Ovary (tissue), 10 donors: Measurements from ENCODE around the gene CER1. TPM values are rescaled to one million over a fixed set of nuclear protein-coding genes. Genes with fewer than 3 reads are reported as not detected.
A peak's percentile ranks its signal among the peaks of the same experiment; 100 is the strongest.

Source experiments
- DNase-seq, 5 donors: peaks; one replicate each; pipeline ENCODE4 v3.0.0-alpha.2; 2019 to 2020
- H3K27ac ChIP-seq, 2 donors: fragments of 200-600 bp; one replicate each; pipeline versions ENCODE4 v1.5.1 to v1.8.0; 2019 to 2022
- H3K27me3 ChIP-seq: fragments of 200-600 bp; one replicate; pipeline ENCODE4 v1.8.0; 2022
- H3K36me3 ChIP-seq: fragments of 200-600 bp; sonication (generic); one replicate; pipeline ENCODE4 v1.5.1; 2019
- H3K4me1 ChIP-seq: one replicate; pipeline ENCODE4 v1.8.1; 2013; ENCODE audit warnings: mild to moderate bottlenecking, moderate library complexity; ENCODE audit not compliant: insufficient read depth
- H3K4me3 ChIP-seq: fragments of 200-600 bp; sonication (generic); one replicate; pipeline ENCODE4 v1.5.1; 2017
- H3K9me3 ChIP-seq, 2 donors: fragments of 200-600 bp in 1 of 2; sonication (generic) in 1 of 2; one replicate each; pipeline versions ENCODE4 v1.5.1 to v1.8.1; 2013 to 2019; ENCODE audit warnings: mild to moderate bottlenecking in 1 of 2, moderate library complexity in 1 of 2
- EP300 ChIP-seq: sonication (generic); formaldehyde crosslinking; IDR thresholded peaks from one replicate; pipeline ENCODE4 v1.6.1; 2017; ENCODE audit warnings: antibody characterized with exemption
- POLR2A ChIP-seq: fragments of 450-650 bp; IDR thresholded peaks from one replicate; pipeline ENCODE4 v1.6.1; 2017; ENCODE audit warnings: antibody characterized with exemption, mild to moderate bottlenecking, moderate library complexity
- WGBS, 3 donors: extraction: QIAGEN DNeasy Blood & Tissue Kit in 1 of 3; methylation state at CpG; one replicate each; pipeline versions ENCODE4 v1.1.5 to v1.1.7; 2013 to 2017; 5-methylcytosine and 5-hydroxymethylcytosine counted together
- intact Hi-C, 4 donors: fragments of 100-400 bp; cut with DNase I; formaldehyde crosslinking; loops; one replicate each; pipeline versions ENCODE4 v1.11.0 to v1.15.1; 2022 to 2023
- long read RNA-seq, 3 donors: library from polyadenylated mRNA in 2 of 3; unstranded in 2 of 3; transcript quantifications; one replicate each; pipeline ENCODE4 v2.0.0 and lab custom pipeline, GENCODE V29; 2021 to 2026
- polyA plus RNA-seq, 2 donors: library from polyadenylated mRNA; stranded (reverse); fragments of 200-250 nt in 1 of 2; fragments of 350-450 nt in 1 of 2; fragmentation: Illumina TruSeq in 1 of 2; extraction: RNeasy Lipid Tissue Mini Kit (QIAGEN cat#74804) in 1 of 2; gene quantifications; one replicate each; pipeline ENCODE4 v1.2.3, GENCODE V29; 2013 to 2014
- total RNA-seq, 7 donors: library from RNA; depleted of rRNA in 2 of 7; stranded (reverse); fragments of >200 nt in 2 of 7; fragmentation: NEBNext Ultra II Directional in 3 of 7; extraction: Animal tissue kit (Norgen Biotek cat#: 25700) in 3 of 7; gene quantifications; one replicate each; pipeline versions ENCODE4 v1.1.0 to v1.2.4, GENCODE V29; 2016 to 2023
- TF ChIP-seq, protein P1 (sequence below), 3 donors: fragments of 450-650 bp in 2 of 3; fragments of 200-600 bp in 1 of 3; IDR thresholded peaks; one replicate each; pipeline versions ENCODE4 v1.5.1 to v1.8.0; 2016 to 2022; ENCODE audit warnings: antibody characterized with exemption in 3 of 3, mild to moderate bottlenecking in 1 of 3
- donor health status: DM: no; HTN: no; CAD: no; lungs with moderate emphysema.
- donor health status: DM: no; HTN: no; CAD: no.
- donor health status: Bipolar disorder and iron deficiency.
- donor health status: DM: yes; HTN: yes; CAD: no.
- donor health status: DM: no; HTN: no; CAD: no.
- donor health status: DM: yes; HTN: yes; CAD: no.

Gene CER1, protein sequence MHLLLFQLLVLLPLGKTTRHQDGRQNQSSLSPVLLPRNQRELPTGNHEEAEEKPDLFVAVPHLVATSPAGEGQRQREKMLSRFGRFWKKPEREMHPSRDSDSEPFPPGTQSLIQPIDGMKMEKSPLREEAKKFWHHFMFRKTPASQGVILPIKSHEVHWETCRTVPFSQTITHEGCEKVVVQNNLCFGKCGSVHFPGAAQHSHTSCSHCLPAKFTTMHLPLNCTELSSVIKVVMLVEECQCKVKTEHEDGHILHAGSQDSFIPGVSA
- not detected for total RNA-seq
- polyA plus RNA-seq = not detected
- long read RNA-seq, donor 1 = 0 reads
- long read RNA-seq, donor 2 = 0 reads
- long read RNA-seq, donor 3 = 0 reads

DNA sequence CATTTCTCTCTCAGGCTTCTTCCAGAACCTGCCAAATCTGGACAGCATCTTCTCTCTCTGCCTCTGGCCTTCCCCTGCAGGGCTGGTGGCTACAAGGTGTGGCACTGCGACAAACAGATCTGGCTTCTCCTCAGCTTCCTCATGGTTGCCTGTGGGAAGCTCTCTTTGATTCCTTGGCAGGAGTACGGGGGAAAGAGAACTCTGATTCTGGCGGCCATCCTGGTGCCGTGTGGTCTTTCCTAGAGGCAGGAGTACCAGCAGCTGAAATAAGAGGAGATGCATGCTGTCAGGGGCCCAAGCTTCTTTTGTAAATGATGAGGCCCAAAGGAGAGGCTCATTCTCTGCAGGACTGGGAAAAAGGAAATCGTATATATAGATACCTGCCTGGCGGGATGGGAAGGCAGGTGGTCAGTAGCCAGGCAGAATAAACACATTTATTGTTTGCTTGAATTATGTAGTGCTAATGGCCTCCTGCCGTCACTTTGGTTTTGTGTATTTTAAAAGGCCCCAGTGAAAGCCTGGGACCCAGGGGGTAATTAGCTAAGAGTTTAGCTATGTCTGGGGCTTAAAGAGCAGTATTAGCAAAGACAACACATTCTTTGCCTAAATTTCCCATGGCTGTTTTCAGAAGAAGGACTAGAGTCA lies at the start of gene CER1:
Gene CER1 (minus strand): TSS at position 343 of the 645 bp plus-strand sequence. CDS start 61 bp downstream, at position 282.
- Histone ChIP-seq H3K9me3 (no peaks in the 10 kb centered on the region), H3K4me3 (no peak within 1 kb of the TSS), H3K27me3 (no peaks in the 10 kb centered on the region), H3K4me1 (no peaks in the 10 kb centered on the region), H3K27ac (no peak within 1 kb of the TSS), H3K36me3 (no peaks in the 10 kb centered on the region)
- TF ChIP-seq POLR2A (no peak), EP300 (no peak)
- TF ChIP-seq, protein P1, sequence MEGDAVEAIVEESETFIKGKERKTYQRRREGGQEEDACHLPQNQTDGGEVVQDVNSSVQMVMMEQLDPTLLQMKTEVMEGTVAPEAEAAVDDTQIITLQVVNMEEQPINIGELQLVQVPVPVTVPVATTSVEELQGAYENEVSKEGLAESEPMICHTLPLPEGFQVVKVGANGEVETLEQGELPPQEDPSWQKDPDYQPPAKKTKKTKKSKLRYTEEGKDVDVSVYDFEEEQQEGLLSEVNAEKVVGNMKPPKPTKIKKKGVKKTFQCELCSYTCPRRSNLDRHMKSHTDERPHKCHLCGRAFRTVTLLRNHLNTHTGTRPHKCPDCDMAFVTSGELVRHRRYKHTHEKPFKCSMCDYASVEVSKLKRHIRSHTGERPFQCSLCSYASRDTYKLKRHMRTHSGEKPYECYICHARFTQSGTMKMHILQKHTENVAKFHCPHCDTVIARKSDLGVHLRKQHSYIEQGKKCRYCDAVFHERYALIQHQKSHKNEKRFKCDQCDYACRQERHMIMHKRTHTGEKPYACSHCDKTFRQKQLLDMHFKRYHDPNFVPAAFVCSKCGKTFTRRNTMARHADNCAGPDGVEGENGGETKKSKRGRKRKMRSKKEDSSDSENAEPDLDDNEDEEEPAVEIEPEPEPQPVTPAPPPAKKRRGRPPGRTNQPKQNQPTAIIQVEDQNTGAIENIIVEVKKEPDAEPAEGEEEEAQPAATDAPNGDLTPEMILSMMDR (IDR thresholded peaks at IDR 0.05) = no peak
- no peak for DNase-seq
- intact Hi-C loops = no loop called here
- 38 to 55% (median 42%) methylated on average over 7 of the region's 7 CpGs for WGBS, 3 donors

DNA sequence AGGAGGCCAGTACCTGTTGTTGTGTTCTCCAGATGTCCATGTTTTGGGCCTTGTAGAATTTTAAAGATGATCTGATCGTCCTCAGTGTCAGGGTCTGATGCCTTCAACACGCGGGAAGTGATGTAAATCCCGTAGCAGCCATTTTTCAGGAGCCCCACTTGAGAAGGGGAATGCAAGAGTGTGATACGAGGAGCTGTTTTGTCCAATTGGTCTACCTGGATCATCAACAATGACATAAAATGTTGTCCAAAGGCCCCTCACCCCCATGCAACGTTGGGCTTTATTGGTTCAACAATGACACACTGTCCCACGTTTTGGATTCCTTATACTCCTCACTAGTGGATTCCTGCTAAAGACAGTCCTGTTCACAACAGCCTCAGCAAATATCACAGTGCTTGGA lies 48.1 kb upstream of the CER1 start:
- WGBS, 3 donors = 82 to 87% (median 86%) methylated on average over 7 of the region's 7 CpGs
- Histone ChIP-seq H3K27ac (no peak overlapping the region), H3K36me3 (no peaks in the 10 kb centered on the region), H3K4me3 (no peak overlapping the region), H3K4me1 (no peaks in the 10 kb centered on the region), H3K27me3 (no peaks in the 10 kb centered on the region), H3K9me3 (no peaks in the 10 kb centered on the region)
- TF ChIP-seq POLR2A (no peak), EP300 (no peak)
- TF ChIP-seq, protein P1 (IDR thresholded peaks at IDR 0.05) = no peak
- intact Hi-C loops = no loop called here
- DNase-seq = no peak

DNA sequence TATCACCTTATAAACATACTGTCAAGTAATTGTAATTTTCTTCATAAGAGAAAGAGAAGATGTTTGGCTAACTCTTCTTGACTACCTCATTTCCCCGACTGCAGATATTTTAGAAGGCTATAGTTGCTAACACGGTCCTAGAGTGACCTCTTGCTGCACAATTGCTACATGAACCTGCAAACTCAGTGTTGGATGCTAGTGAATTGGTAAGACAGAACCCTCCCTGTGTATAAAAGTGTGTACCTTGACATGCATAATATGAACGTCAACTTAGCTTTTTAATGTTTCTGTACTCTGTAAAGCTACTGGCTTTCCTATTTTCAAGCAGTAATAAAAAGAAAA lies 46.7 kb upstream of the CER1 start:
- TF ChIP-seq, protein P1 (IDR thresholded peaks at IDR 0.05) = no peak
- TF ChIP-seq POLR2A (no peak), EP300 (no peak)
- H3K4me1 ChIP-seq = no peaks in the 10 kb centered on the region
- H3K9me3 ChIP-seq = no peaks in the 10 kb centered on the region
- no peaks in the 10 kb centered on the region for H3K27me3 ChIP-seq
- 40 to 55% (median 47%) methylated on average over 3 of the region's 3 CpGs for WGBS, 3 donors
- intact Hi-C loops = no loop called here
- no peak overlapping the region for H3K27ac ChIP-seq
- H3K36me3 ChIP-seq = no peaks in the 10 kb centered on the region
- DNase-seq = no peak
- no peak overlapping the region for H3K4me3 ChIP-seq

DNA sequence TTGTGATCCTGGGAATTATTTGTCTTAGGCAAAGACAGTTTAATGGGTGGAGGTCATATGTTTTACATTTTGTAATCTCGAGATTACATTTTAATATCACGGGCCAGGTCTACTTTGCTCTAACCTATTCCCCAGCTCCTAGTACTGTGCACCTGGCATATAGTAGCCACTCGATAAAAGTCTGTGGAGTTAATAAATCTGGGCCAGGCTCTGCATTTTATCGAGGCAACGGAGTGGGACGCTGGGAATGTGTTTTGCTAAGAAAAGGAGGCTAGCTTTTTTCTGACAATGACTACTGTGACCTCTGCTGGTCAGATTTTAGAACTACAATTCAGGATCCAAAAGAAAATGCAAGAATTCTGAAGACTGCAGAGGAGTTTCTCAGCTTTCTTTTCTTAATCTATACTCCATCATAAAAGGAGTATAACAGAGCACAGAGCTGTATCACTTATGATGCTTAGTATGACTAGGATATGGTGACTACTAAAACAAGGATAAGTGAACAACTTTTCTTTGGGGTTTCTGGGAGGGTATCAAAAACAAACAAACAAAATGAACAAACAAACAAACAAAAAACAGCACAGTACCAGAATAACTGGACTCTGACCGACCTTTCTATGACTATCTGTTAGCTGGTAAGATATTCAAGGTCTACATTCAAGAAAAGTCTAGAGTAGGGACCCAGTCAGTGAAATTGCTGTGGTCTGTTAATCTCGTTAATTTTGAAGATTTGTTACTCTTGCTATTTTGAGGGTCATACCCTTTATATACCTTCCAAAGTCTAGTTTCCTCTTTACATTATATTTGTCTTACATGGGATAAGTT lies 46.1 kb upstream of the CER1 start:
- peak in 1 of 5 donors; percentile 18 for DNase-seq
- no peaks in the 10 kb centered on the region for H3K4me1 ChIP-seq
- H3K4me3 ChIP-seq = no peak overlapping the region
- H3K27ac ChIP-seq = no peak overlapping the region
- H3K9me3 ChIP-seq = no peaks in the 10 kb centered on the region
- TF ChIP-seq, protein P1 (IDR thresholded peaks at IDR 0.05) = peak in 2 of 3 donors; percentile 31 to 42
- TF ChIP-seq EP300 = no peak
- 18 to 30% (median 23%) methylated on average over 8 of the region's 8 CpGs for whole genome bisulfite sequencing, 3 donors
- intact Hi-C loops = no loop called here
- no peaks in the 10 kb centered on the region for H3K36me3 ChIP-seq
- H3K27me3 ChIP-seq = no peaks in the 10 kb centered on the region
